ENCODE measurements around the gene CRAMP1.

Gene CRAMP1

GRCh38 chr16:1721372-1721771 is 109.2 kb downstream of the CRAMP1 start:
- no peak for DNase-seq

- DNase-seq: peak in 4 of 6 experiments; percentile 10 to 49 (median 34)
Measured at GRCh38 chr16:1723450-1724147, 111.4 kb downstream of the CRAMP1 start.

- no peak for DNase-seq
Measured at GRCh38 chr16:1724491-1724890, 112.3 kb downstream of the CRAMP1 start.

DNA sequence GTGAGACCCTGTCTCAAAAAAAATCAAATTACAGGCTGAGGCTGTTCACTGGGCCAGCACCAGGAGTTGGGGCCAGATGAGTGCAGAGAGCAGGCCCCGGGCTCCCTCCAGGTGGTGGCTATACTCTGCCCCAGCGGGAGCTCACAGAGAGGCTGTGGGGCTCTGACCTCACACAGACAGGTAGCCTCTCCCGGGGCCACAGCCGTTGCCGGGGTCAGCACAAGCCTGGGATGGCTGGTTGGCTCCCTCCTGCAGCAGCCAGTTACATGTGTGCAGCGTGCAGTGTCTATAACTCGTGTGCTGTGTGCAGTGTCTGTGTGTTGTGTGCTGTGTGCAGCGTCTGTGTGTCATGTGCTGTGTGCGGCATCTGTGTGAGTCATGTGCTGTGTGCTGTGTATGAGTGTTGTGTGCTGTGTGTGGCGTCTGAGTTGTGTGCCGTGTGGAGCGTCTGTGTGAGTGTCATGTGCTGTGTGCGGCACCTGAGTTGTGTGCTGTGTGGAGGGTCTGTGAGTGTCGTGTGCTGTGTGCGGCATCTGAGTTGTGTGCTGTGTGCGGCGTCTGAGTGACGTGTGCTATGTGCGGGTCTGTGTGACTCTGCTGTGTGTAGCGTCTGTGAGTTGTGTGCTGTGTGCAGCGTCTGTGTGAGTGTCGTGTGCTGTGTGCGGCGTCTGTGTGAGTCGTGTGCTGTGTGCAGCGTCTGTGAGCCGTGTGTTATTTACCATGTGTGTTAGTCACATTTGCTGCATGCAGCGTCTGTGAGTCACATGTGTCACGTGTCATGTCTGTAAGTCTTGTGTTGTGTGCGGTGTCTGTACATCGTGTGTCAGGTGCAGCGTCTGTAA is 114.7 kb downstream of the CRAMP1 start:
- DNase-seq: no peak
